Dermis microvascular lymphatic vessel endothelial cell (primary cell): ENCODE results near the gene AK5. TPM values are rescaled to one million over a fixed set of nuclear protein-coding genes. Genes with fewer than 3 reads are reported as not detected.

Experiments
- DNase-seq, 2 donors: peaks; one replicate each; pipeline versions ENCODE4 v3.0.0 to v3.0.0-alpha.2; 2010; ENCODE audit warnings: low read depth in 2 of 2
- total RNA-seq: library from RNA; depleted of rRNA; stranded (reverse); fragments of >200 nt; gene quantifications from 2 replicates; pipeline ENCODE4 v1.2.1, GENCODE V29; 2014

Gene AK5
- total RNA-seq, 1 donor from 2014 or later, result 39.7 TPM

GRCh38 chr1:77349275-77349674 lies 67.5 kb downstream of the AK5 start:
- DNase-seq, result no peak

GRCh38 chr1:77350012-77350770 lies 68.4 kb downstream of the AK5 start:
- no peak for DNase-seq

- DNase-seq, result no peak
These were observed 72.7 kb downstream of the AK5 start for GRCh38 chr1:77354536-77354935.

- DNase-seq, result no peak
These were observed 73.2 kb downstream of the AK5 start for GRCh38 chr1:77355010-77355409.

GRCh38 chr1:77356136-77356535 lies 74.3 kb downstream of the AK5 start:
- no peak for DNase-seq

- DNase-seq, result no peak
These were observed 78.4 kb downstream of the AK5 start for GRCh38 chr1:77360256-77360655.

GRCh38 chr1:77361621-77362020 lies 79.8 kb downstream of the AK5 start:
- no peak for DNase-seq

GRCh38 chr1:77370161-77370560 lies 88.3 kb downstream of the AK5 start:
- no peak for DNase-seq

- no peak for DNase-seq
These were observed 88.9 kb downstream of the AK5 start for GRCh38 chr1:77370583-77371306.

- DNase-seq, result no peak
These were observed 89.6 kb downstream of the AK5 start for GRCh38 chr1:77371396-77371795.

GRCh38 chr1:77373702-77374101 lies 91.9 kb downstream of the AK5 start:
- no peak for DNase-seq

GRCh38 chr1:77375541-77375940 lies 93.7 kb downstream of the AK5 start:
- DNase-seq, result no peak

- no peak for DNase-seq
These were observed 94.2 kb downstream of the AK5 start for GRCh38 chr1:77375990-77376389.

- DNase-seq, result peak in 1 of 2 donors; percentile 66
These were observed 97.1 kb downstream of the AK5 start for GRCh38 chr1:77378723-77379535.

GRCh38 chr1:77382366-77382765 lies 100.5 kb downstream of the AK5 start:
- DNase-seq, result no peak

GRCh38 chr1:77383236-77383635 lies 101.4 kb downstream of the AK5 start:
- DNase-seq, result no peak

- DNase-seq, result no peak
These were observed 103.7 kb downstream of the AK5 start for GRCh38 chr1:77385551-77385950.

GRCh38 chr1:77386276-77386675 lies 104.5 kb downstream of the AK5 start:
- no peak for DNase-seq

- DNase-seq, result no peak
These were observed 105.7 kb downstream of the AK5 start for GRCh38 chr1:77387553-77387952.

- no peak for DNase-seq
These were observed 106.8 kb downstream of the AK5 start for GRCh38 chr1:77388661-77389060.

GRCh38 chr1:77392486-77392885 lies 110.7 kb downstream of the AK5 start:
- DNase-seq, result peak; percentile 45 to 53

GRCh38 chr1:77394166-77394565 lies 112.3 kb downstream of the AK5 start:
- DNase-seq, result no peak
